Glutamatergic neuron (in vitro differentiated cells): ENCODE results near the gene FANCI. TPM values are rescaled to one million over a fixed set of nuclear protein-coding genes. Genes with fewer than 3 reads are reported as not detected.

ENCODE experiments used
- DNase-seq: peaks from one replicate; pipeline ENCODE4 v3.0.0; 2022
- H3K27ac Mint-ChIP-seq: one replicate; pipeline ENCODE4 v1.8.0; 2020; ENCODE audit warnings: mild to moderate bottlenecking, mixed read lengths, inconsistent platforms; ENCODE audit not compliant: unreplicated experiment
- H3K27me3 Mint-ChIP-seq: one replicate; pipeline ENCODE4 v1.8.0; 2020; ENCODE audit warnings: mild to moderate bottlenecking, moderate library complexity, mixed read lengths, inconsistent platforms; ENCODE audit not compliant: unreplicated experiment
- H3K36me3 Mint-ChIP-seq: one replicate; pipeline ENCODE4 v1.8.0; 2020; ENCODE audit warnings: mild to moderate bottlenecking, mixed read lengths, inconsistent platforms; ENCODE audit not compliant: unreplicated experiment
- H3K4me1 Mint-ChIP-seq: one replicate; pipeline ENCODE4 v1.8.0; 2020; ENCODE audit warnings: mild to moderate bottlenecking, low read depth, mixed read lengths, inconsistent platforms; ENCODE audit not compliant: unreplicated experiment
- H3K4me3 Mint-ChIP-seq: one replicate; pipeline ENCODE4 v1.8.0; 2020; ENCODE audit warnings: mild to moderate bottlenecking, mixed read lengths, inconsistent platforms; ENCODE audit not compliant: unreplicated experiment
- H3K9me3 Mint-ChIP-seq: one replicate; pipeline ENCODE4 v1.8.0; 2020; ENCODE audit warnings: mild to moderate bottlenecking, moderate library complexity, mixed read lengths, inconsistent platforms; ENCODE audit not compliant: unreplicated experiment
- CTCF ChIP-seq: fragments of 200-600 bp; sonication (generic); IDR thresholded peaks from one replicate; pipeline ENCODE4 v1.5.0; 2021; ENCODE audit not compliant: partially characterized antibody, unreplicated experiment
- total RNA-seq: library from RNA; stranded (reverse); fragmentation: NEBNext Ultra II Directional; extraction: Animal tissue kit (Norgen Biotek cat#: 25700); gene quantifications from one replicate; pipeline ENCODE4 v1.2.1, GENCODE V29; 2021; ENCODE audit not compliant: unreplicated experiment

The FANCI gene
- total RNA-seq, 1 donor from 2014 or later = 15.8 TPM

GRCh38 chr15:89196994-89197393, 46.8 kb upstream of the FANCI start:
- no peaks in the 10 kb centered on the region for H3K36me3 Mint-ChIP-seq
- TF ChIP-seq CTCF = no peak
- H3K27ac Mint-ChIP-seq = no peak overlapping the region
- H3K4me1 Mint-ChIP-seq = peaks cover 8% of the 10 kb centered on the region
- H3K9me3 Mint-ChIP-seq = no peaks in the 10 kb centered on the region
- no peaks in the 10 kb centered on the region for H3K27me3 Mint-ChIP-seq
- DNase-seq = no peak
- no peak overlapping the region for H3K4me3 Mint-ChIP-seq

GRCh38 chr15:89197503-89197971, 46.2 kb upstream of the FANCI start:
- Mint-ChIP-seq H3K27me3 (no peaks in the 10 kb centered on the region), H3K4me1 (peaks cover 8% of the 10 kb centered on the region), H3K4me3 (no peak overlapping the region), H3K9me3 (no peaks in the 10 kb centered on the region), H3K36me3 (no peaks in the 10 kb centered on the region), H3K27ac (no peak overlapping the region)
- DNase-seq = no peak
- TF ChIP-seq CTCF = no peak

- no peaks in the 10 kb centered on the region for H3K27me3 Mint-ChIP-seq
- DNase-seq = no peak
- H3K4me3 Mint-ChIP-seq = no peak overlapping the region
- no peaks in the 10 kb centered on the region for H3K36me3 Mint-ChIP-seq
- peaks cover 8% of the 10 kb centered on the region for H3K4me1 Mint-ChIP-seq
- no peak for TF ChIP-seq CTCF
- H3K27ac Mint-ChIP-seq = no peak overlapping the region
- H3K9me3 Mint-ChIP-seq = no peaks in the 10 kb centered on the region
Measured at GRCh38 chr15:89198196-89198595, 45.6 kb upstream of the FANCI start.

GRCh38 chr15:89198934-89199333, 44.8 kb upstream of the FANCI start:
- TF ChIP-seq CTCF = no peak
- H3K4me3 Mint-ChIP-seq = no peak overlapping the region
- H3K4me1 Mint-ChIP-seq = peaks cover 8% of the 10 kb centered on the region
- no peaks in the 10 kb centered on the region for H3K27me3 Mint-ChIP-seq
- DNase-seq = no peak
- no peak overlapping the region for H3K27ac Mint-ChIP-seq
- H3K9me3 Mint-ChIP-seq = no peaks in the 10 kb centered on the region
- no peaks in the 10 kb centered on the region for H3K36me3 Mint-ChIP-seq

- no peak for DNase-seq
- no peaks in the 10 kb centered on the region for H3K36me3 Mint-ChIP-seq
- no peaks in the 10 kb centered on the region for H3K9me3 Mint-ChIP-seq
- H3K27me3 Mint-ChIP-seq = no peaks in the 10 kb centered on the region
- no peak overlapping the region for H3K27ac Mint-ChIP-seq
- H3K4me1 Mint-ChIP-seq = peaks cover 8% of the 10 kb centered on the region
- no peak for TF ChIP-seq CTCF
- no peak overlapping the region for H3K4me3 Mint-ChIP-seq
Measured at GRCh38 chr15:89199746-89200145, 44.0 kb upstream of the FANCI start.
